Fibroblast of skin of left quadriceps (primary cell): ENCODE data around the gene CYBB.
A peak's percentile ranks its signal among the peaks of the same experiment; 100 is the strongest.
"Not testable (repeated sequence)": the region's sequence is repeated elsewhere in the genome, so short reads cannot be mapped to it uniquely, and the experiment has no call there.

Source experiments
- DNase-seq, 2 experiments: peaks; one replicate each; pipeline ENCODE4 v3.0.0-alpha.2; 2013; ENCODE audit warnings: low read depth in 2 of 2

The CYBB gene

DNA sequence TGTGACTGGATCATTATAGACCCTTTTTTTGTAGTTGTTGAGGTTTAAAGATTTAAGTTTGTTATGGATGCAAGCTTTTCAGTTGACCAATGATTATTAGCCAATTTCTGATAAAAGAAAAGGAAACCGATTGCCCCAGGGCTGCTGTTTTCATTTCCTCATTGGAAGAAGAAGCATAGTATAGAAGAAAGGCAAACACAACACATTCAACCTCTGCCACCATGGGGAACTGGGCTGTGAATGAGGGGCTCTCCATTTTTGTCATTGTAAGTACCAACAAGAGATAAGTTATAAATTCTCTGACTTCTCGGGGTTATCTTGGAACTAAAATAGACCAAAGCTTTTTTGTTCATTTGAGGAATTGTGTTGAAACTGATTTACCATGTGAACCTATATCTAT lies at the start of gene CYBB:
Gene CYBB, plus strand, starts transcription at position 203 of the 400 bp plus-strand sequence. Its CDS starts 19 bp downstream, at position 222.
- DNase-seq: no peak

DNA sequence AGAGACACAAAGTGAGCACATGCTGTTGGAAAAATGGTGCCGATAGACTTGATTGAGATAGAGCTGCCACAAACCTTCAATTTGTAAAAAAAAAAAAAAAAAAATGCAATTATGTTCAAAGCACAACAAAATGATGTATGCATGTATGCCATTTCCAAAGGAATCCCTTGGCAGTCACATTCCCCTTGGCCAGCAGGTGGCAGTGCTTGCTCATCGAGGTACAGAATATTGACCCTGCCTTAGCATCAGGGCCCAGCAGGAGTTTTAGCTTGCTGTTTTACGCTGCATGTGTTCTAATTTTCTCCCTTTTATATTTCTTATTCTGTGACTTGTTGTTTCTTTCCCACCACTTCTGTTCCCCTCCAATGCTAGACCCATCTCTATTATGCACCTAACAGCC lies 34.5 kb upstream of the CYBB start:
- DNase-seq: peak; percentile 28 to 33

DNA sequence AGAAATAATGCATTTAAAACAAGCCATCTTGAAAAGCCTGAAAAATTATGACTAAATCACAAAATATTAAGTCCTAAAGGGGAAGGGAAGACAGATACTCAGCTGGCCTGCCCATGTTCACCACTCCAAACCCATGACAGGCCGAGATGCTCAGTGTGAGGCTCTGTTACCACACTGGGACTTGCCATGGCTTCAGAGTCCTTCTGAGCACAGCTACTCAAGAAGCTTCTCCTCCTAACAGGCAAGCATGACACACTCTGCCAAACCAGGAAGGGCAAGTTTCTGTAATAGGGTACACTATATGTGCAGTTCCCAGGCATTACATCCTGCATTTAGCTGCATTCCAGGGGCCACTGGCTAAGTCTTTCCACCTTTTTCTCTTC lies 34.0 kb upstream of the CYBB start:
- DNase-seq: no peak

DNA sequence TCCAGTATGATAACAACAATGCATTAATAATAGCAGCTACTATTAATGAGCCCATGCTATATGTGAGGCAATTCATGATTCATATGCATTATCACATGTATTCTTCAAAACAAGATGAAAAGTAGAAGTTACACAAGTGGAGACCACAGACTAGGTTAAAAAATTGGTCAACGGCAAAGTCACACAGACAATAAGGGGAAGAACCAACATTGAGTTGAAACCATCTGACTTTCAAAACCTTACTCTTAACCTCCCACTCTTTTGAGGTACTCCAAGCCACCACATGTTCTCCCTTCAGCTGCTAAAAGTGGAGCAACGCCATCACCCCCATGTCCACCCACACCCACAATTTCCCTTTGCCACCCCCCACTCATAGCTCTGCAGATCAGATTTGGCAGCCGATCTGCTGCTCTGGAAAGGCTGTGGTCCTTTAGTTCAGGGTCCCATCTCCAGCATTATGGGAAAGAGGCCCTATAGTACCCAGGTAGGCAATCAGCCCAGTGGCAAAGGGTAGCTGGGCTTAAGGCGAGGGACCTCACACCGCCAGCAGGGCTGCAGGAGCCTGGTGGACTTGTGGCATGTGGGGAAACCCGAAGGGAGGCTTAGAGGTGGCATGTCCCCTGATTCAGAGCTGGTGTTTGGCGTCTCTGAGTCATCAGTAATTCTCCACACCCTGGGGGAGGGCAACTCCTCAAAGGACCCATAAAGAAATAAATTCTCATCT lies 33.5 kb upstream of the CYBB start:
- DNase-seq: no peak

DNA sequence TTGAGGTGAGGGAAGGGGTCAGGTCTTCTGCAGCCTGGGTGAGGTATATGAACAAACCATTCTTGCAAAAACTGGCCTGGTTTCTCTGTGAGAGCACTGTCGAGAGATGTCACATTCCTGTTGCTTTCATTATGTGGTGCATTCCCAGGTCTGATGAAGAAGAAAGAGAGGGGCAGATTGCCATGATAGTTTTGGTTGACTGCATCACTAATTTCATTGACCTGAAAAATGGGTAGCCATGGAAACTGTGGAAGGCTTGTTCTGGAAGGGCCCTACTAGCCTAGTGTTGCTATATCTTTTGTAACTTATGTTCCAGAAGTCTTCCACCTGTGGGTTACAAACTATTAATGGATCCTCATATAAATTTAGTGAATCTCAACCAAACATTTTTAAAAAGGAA lies 32.9 kb upstream of the CYBB start:
- DNase-seq: no peak

DNA sequence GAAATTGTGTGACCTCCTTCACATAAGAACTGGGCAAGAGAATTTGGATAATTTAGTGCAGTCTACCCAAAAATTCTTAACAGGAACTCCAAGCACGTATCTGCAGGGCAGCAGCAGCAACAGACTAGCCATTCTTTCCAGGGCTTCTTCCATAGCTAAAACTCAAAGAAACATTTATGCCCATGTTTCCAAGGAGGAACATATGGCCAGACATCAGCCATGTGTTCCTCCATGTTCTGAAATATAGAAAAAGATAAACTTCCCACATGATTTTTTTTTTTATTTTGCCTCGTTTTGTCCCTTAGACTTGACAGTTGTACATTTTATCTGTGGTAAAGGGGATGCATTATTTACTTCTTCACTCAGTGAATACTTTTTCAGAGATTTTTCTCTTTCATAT lies 27.6 kb upstream of the CYBB start:
- DNase-seq: no peak

DNA sequence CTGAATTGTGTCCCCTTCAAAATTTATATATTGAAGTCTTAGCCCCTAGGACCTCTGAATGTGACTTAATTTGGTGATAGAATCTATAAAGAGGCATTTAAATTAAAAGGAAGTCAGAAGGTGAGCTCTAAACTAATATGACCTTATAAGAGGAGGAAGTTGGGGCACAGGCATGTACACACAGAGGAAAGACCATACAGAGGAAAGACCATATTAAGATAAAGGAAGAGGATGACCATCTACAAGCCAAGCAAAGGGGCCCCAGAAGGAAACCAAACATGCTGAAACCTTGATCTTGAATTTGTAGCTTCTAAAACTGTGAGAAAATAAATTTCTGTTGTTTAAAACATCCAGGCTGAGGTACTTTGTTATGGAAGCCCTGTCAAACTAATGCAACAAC lies 26.9 kb upstream of the CYBB start:
- DNase-seq: no peak

DNA sequence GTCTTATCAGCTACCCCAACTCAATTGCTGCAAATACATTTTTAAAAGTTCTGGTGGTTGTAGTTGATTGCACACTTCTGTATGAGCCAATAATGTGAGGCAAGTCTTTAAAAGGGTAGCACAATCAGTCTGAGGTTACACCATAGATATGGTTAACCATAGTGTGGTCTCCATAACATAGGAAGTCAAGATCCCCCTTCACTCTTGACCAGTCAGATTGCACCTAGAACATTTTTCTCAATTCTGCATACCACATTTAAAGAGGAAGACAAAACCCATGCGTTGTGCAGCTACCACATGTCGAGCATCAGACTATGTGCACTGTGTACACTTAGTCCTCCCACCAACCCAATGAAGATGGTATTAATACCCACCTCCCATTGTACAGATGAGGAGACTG lies 26.5 kb upstream of the CYBB start:
- no peak for DNase-seq

DNA sequence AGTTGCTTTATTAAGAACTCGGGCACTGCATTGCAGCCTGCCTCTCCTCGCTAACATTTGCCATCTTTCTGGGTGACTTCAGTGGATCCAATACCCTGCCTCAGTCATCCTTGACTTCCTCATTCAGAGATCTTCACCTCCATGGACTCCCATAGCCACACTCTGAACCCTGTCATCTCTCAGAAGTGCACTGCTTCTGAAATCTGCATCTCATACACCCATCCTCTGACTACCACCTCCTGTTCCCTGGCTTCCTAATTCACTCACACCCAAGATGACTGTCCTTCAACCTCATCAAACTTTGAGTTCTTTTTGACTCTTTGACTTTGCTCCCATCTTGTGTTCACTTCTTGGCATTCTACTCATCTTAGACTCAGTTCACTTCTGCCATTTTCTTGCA lies 25.3 kb upstream of the CYBB start:
- no peak for DNase-seq

DNA sequence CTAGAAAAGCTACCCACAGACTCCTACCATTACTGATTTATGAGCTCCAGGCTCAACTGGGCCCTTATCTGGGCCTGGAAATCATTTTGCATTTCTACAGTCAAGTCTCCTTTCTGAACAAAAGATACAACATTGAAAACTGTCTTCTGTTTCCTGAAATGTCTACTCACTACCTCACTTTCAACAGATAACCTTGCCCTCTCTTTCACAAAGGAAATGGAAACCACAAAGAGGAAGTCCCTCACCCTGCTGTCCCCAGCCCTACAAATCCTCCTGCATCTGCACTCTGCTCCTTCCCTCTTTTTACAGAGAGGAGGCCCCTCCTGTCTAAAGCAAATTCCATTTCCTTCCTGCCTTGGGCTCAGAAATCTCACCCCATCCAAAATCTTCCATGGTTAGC lies 24.8 kb upstream of the CYBB start:
- DNase-seq: no peak

DNA sequence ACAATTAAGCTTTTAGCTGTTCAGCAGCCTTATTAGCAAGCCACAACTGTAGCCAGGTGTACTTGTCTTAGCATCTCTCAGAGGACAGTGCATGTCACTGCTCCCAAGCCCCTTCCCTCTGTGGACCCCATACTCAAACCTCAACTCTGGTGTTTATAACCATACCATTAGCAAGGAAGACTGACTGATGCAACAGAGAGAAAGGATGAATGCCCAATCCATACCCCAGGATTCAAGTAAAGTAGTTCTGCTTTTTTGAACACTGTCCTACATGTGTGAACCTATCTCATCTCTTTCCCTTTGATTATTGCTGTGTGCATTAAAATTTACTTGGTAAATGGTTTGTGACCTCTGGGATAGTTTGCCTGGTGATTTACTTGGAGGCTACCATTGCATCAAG lies 22.8 kb upstream of the CYBB start:
- no peak for DNase-seq

DNA sequence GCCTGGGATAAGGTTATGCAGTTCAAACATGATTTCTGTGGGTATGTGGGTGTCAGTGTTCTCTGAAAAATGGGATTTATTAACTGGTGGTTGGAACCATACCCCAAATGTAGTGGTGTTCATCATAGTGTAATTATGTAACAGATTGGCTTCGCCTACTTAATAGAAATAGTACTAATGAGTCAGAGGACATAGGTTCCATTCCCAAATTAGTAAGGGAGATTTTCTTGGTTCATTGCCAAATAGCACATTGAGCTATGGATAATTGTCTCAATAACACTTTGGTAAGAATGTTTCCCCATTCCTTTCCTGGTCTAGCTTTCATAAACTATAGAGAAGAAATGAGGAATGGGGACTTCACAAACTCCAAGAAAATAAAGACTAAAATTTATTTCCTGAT lies 20.5 kb upstream of the CYBB start:
- no peak for DNase-seq

DNA sequence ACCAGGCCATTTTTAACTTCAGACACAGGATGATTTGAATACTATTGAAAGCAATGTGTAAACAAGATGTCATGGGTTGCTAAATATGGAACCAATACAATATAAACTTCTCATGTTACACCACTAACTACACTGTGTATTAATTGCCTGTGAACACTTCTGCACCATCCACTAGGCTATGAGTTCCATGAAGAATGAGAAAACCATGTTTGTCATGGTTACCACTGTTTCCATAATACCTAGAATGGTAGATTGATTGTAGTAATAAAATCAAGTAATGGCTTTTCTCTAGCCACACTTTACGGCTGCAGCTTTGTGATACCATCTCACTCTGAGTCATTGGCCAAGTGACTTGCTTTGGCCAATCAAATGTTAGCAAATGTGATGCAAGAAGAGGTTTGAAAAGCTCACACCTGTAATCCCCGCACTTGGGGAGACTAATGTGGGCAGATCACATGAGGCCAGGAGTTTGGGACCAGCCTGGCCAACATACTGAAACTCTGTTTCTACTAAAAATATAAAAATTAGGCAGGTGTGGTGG lies 19.9 kb upstream of the CYBB start:
- no peak for DNase-seq

DNA sequence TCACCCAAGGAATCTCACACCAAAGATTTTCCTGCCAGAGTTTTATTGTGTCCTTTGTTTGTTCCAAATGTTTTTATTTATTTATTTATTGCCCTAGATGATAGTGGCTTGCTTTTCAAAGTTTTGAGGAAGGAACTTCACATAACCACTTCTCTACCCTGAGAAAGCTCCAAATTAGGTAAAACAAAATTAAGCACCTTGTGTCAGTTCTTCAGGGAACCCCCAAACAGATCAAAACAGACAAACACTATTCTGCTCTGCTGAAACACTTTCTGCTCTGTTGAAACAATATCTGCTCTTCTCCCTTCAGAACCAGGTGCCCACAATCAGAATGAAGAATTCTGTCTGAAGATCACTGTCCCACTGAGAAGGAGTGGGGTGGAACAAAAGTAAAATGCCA lies 16.5 kb upstream of the CYBB start:
- no peak for DNase-seq

DNA sequence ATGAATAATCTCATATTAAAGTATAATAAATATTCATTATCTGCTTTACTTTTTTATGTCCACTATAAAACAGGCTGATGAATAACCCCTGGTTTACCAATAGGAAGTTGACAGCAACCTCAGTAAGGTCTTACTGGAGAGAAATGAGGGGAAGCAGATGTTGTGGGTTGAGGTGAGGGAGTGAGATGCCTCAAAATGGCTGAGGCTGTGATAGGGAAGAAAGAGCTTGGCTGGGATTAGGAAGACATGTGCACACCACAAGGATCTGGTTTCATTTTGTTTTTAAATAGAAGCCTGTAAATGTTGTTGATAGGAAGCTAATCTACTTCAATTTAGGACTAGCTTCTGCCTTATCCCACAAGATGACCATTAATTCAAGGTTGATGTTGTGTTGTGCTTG lies 14.4 kb upstream of the CYBB start:
- DNase-seq: no peak

DNA sequence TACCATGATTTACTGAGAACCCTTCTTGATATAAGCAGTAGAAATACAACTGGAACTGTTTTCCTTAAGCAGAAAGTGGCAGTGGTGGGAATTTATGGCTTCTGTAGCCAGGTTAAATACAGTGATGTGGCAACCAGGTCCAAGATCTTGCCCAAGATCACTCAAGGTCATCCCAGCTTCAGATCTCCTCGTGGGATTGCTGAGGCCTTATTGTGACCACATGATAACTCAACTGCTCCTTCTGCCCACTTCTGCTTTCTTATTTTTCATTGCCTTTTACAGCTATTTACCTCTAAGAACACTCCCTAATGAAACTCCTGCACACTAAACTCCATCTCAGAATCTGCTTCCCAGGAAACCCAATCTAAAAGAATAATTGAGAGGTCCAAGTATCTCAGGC lies 12.4 kb upstream of the CYBB start:
- no peak for DNase-seq

DNA sequence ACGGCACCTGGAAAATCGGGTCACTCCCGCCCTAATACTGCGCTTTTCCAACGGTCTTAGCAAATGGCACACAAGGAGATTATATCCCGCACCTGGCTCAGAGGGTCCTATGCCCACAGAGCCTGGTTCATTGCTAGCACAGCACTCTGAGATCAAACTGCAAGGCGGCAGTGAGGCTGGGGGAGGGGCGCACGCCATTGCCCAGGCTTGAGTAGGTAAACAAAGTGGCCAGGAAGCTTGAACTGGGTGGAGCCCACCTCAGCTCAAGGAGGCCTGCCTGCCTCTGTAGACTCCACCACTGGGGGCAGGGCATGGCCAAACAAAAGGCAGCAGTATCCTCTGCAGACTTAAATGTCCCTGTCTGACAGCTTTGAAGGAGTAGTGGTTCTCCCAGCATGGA lies 11.0 kb upstream of the CYBB start:
- DNase-seq: not testable (repeated sequence)

DNA sequence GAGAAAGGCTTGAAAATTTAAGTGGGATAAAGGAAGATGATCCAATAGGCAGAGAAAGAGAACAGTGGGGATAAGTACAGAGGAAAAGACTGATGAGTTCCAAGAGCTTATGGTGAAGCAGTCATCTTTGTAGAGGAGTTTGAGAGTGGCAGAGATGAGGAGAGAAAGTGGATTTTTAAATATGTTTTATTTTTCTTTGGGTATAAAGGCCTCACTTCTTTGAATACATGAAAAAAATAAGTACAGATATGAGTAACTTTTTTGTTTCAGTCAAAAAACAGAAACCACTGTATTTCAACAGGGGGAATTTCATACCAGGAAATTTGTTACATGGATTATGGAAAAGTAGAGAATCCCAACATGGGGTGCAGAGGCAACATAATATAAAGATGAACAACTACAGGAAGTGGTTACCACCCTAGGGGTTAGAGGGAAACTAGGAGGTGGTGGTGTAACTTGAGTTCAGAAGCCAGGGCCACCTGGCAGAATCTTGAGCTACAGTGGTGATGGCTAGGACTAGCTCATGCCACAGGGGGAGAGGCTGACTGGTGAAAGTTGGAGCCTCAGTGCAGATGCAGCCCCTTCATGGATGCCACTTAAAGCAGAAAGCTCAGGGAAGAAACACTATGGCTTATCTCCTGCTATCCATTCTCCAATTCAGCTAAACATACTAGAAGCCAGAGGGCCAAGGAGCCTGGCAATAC lies 3.4 kb upstream of the CYBB start:
- DNase-seq: no peak

DNA sequence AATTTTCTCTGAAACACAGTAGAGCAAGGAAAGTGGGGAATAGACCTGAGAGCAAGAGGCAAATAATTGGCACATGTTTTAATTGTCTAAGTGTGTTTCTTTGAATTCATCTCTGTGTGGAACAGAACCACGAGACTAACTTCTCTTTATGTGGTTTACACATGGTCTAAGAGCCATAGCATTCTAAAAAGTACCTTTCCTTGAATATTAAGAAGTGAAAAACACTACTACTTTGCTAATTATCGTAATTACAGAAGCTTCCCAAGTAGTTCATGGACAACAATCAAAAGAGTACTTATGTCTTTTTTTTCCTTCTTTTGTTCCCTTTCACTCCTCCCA lies 2.9 kb upstream of the CYBB start:
- DNase-seq: no peak

DNA sequence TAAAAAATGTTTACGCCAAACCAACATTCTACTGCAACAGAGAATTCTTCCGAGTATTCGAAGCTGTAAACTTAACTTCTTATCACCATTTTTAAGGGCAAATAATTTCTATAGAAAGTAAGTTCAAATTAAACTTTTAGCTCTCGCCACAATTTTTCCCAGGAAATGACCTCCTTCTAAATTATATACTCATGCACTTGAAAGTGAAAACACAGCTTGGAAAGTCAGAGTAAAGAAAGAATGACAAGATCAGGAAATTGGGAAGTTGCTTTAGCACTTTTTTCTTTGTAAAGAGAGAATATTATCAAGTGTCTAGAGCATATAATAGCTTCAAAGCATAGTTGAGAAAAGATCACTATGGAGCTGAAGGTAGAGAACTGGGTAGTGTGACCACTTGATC lies 1.2 kb downstream of the CYBB start:
- no peak for DNase-seq

DNA sequence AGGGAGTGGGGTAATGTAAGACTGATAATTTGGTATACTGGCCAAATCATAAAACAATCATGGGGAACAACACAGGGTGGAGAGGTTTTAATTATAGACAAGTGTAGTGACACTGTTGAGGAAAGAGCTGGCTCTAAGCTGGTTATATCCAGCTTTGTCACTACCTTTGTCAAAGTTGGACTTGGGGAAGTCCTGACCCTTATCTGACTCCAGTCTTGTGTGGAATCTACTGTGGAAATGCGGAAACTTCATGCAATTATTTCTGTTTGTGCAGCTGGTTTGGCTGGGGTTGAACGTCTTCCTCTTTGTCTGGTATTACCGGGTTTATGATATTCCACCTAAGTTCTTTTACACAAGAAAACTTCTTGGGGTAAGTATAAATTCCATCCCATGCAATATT lies 2.0 kb downstream of the CYBB start:
- DNase-seq: no peak

DNA sequence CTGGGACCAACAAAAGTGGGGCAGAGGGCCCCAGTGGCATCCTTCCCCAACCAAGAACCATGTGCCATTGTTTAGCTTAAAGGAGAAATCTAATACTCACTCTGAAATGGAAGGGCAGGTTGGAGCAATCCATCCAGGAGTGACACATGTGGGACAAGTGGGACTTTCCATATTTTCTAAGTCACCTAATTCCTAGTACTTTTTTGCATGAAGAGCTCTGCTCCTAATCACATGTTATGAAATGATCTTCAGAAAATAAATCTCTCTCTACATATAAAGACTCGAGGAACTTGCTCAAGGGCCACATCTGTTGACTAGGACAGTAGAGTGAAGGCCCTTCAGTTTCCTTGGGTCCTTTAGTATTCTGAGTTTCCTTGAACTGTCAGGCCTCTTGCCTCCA lies 2.5 kb downstream of the CYBB start:
- DNase-seq: no peak

DNA sequence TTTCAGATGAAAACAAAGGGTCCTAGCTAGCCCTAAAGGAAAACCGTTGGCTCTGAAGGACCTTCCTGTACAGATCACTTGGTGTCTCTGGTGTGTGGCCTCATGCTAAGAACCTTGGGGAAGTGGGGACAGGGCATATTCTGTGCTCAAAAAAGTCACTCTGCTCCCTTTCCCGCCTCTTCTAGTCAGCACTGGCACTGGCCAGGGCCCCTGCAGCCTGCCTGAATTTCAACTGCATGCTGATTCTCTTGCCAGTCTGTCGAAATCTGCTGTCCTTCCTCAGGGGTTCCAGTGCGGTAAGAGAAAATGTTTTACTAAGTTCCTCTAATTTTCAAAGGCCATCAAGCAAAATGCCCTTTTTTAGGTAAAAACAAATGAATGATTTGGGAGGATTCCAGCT lies 3.4 kb downstream of the CYBB start:
- DNase-seq: no peak

DNA sequence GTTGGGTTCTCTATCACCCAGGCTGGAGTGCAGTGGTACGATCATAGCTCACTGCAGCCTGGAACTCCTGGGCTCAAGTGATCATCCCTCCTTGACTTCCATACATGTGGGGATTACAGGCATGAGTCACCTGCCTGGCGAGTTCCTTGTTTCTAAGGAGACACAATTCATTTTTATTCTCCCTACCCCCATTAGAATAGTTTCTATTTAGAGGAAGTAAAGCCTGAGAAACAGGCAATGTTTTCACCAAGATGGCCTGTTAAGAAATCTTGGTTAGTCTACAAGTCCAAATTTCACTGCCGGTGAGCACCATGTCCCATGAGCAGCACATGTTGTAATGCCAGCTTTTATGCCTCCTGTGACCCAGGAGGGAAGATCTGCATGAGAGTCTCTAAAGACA lies 5.7 kb downstream of the CYBB start:
- no peak for DNase-seq
